HG03139 (cell line): ENCODE measurements around the gene PHF14.
A peak's percentile ranks its signal among the peaks of the same experiment; 100 is the strongest.

ENCODE experiments used
- ATAC-seq: cut with Tn5 transposase; IDR thresholded peaks from one replicate; pipeline ENCODE4 v1.9.1; 2021; ENCODE audit not compliant: unreplicated experiment

Gene PHF14

DNA sequence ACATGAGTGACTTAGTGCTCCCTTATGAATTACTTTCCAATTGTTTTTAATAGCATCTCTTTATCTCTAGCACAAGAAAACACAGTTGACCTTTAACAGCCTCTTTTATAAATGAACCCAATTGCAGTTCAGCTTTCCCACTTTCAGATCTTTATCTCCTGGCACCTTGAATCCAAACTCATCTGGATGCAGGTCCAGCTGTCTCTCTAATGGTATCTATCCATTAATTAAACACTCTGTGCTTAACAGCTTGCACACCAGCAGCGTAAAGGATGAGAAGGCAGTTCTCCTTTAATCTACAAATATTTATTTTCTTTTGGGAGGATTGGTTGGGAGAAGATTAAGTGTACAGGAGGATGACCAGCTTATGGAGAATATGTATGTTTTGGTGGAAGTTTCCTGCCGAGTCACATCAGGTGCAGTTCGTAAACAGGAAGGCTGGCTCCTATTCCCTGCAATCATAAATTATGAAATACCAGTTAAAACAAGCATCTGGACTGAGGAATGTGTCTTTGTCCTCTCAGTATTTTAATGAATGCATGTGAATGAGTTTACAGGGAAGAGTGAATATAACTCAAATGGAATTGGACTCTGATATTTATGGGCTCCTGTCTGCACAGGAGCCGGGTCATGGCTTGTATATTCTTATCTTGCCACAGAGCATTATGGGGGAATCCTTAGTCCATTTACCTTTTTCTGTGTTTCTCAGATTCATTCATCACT lies 232.7 kb downstream of the PHF14 start:
- ATAC-seq: no peak

DNA sequence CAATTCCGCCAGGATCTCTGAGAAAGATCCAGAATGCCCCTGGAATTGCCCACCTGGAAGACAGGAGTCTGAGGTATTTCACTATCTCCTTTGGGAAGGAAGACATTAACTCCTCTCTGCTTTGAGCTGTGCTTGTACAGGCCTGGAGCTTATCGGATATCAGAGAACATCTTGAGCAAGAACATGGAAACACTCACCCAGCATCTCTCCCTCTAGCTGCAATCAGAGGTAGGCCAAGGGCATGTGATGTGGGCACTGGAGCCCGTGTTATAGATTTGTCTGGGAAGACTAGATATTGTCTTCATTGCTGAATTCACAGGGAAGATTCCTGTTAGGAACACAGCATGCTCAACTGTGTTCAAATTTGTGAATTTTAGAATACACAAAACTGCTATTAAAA lies 233.9 kb downstream of the PHF14 start:
- ATAC-seq: no peak

DNA sequence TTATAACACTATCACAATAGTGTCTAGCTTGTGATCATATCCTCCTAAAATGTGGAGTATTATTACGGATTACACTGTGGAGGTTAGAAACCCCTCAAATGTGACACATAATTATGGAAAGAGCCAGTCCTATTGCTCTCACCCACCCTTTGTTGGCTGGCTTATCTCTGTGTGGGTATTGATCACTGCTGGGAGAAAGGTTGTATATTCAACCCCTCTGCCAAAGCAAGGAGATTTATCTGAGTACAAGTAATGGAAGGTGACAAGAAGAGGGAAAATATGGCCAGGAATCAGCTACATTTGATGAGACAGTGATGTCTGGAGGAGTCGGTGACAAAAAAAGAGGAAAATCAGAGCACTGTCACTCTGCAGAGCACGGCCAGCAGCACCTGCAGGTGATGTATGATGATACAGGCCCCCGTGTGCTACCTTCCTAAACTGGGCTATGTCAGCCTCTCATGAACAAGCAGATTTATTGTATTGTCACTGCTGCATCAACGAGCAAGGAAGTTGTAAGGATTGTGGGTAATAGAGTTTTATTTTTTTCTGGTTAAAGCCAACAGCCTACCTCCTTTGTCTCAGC lies 235.3 kb downstream of the PHF14 start:
- ATAC-seq: no peak

DNA sequence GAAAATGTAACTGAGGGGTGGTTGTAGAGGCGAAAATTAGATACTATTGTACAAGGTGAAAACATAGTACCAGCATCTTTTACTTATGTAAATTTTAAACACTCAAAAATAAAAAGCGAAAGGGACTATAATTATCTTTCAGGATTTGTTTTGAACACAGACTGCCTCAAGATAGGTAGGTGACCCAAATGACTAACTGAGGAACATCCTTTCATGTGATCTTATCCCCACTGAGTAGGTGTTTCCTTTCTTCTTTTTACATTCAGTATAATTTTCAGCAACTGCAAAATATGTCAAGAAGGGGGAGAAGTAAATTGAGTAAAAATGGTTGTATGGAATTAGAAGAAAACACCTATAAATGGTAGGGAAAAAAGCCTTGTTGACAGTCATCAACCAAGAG lies 236.7 kb downstream of the PHF14 start:
- ATAC-seq: no peak

DNA sequence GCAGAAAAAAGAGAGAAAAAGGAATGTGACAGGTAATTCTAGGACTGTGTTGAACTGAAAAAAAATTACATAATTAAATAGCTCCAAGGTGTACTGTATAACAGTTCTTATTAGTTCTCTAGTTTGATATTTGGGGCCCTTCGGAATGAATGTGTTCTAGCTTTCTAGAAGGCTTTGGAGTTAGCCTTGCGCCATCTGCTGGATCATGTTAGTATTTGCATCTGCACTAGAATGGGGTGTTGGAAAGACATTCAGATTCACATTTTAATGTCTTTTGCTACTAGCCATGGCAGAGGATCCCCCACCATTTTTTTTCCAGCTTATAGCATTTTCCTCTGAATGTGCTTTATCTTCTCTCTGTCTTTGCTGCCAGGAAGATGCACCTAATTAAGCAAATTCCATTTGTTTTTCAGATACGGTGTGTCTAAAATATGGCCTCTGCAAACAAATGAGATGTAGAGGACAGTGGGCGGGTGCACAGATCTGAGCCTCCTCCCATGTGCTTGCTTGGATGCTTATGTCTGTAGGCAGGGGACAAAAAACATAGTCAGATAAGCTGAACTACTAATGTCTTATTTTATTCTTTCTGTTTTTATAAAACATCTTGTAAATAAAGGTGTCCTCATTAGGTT lies 238.5 kb downstream of the PHF14 start:
- ATAC-seq: peak; percentile 64

DNA sequence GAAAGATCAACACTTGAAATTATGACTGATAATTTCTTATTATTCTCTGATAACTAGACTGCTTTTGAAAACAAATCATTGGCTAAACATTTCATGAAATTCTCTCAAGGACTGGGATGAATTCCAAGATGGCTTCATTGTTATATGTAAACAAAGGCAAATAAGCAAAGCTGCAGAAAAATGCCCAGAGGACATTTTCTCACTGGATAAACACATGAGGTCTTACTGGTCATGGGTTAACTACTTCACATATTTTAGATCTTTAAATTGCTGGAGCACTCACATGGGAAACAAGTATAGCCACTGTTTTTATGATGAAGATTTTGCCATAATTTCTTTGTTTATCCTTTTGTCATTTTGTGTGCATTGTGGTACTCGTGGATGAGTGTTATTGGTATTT lies 239.1 kb downstream of the PHF14 start:
- ATAC-seq: no peak

DNA sequence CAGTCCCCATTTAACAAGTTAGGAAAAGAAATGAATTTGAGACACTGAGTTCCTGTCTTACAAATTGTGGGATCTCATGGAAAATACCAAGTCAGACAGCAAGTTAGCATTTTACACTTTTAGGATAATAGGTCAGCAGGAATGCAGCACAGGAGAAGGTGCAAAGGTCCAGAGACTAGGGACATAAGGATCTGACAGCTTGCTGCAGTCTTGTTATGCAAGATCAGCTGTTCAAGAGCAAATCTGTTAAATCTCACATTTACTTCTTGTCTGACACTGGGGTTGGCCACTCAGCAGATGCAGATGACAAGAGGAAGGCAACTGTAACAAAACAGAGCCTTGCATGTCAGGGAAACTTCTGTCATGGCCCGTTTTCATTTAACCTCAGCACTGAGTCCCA lies 239.6 kb downstream of the PHF14 start:
- no peak for ATAC-seq

DNA sequence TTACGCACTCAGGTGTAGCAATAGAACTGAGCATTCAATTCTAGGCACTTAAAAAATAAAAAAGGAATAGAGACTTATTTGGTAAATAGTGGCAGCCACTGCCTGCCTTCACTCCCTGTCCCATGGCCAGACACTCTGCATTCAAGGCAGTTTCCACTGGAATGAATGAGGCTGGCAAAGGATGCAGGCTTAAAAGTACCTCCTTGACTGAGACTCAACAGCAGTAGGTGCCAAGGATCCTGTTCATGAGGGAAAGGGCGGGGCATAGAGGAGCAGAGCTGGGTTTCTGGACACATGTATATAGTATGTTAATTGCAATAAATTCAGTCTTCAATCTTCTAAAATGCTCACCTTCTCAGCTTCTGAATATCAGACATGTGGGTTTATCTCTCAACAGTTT lies 242.6 kb downstream of the PHF14 start:
- ATAC-seq: no peak

DNA sequence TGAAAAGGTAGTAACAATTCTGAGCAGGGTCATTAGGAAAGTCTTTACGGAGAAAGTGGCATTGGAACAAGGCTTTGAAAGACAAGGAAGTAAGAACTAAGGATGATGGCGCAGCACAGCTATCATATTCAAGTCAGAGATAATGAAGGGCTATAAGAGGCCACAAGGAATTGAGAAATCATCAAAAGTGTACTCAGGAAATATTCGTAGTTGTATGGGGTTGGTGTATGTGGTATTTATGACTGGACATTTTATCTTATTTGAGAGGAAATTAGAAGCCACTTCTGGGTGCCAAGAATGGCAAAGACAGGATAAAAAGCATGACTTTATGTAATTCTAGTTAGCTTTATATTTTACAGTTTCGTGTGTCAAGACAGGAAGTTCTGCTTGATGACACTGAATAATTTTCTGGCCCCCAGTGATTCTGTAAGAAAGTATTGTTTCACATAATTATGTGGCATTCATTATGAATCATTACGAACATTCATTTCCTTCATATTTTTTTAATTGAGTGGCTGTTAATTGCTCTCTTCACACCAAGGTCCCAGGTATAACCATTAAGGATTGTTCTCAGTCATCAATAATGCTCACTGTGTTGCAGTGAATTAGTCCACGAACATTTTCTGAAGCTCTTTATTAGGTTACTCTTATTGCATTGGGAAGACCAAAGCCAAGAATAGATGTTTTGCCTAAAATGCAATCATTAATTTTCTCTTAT lies 244.3 kb downstream of the PHF14 start:
- ATAC-seq: no peak
